GM10847 (cell line): ENCODE measurements around the gene PIEZO2.

Experiments
- POLR2A ChIP-seq: IDR thresholded peaks from 2 replicates; pipeline ENCODE4 v1.6.1; 2011; ENCODE audit not compliant: insufficient read length; ENCODE audit errors: extremely low read depth

PIEZO2 gene

GRCh38 chr18:11004951-11005350 is 144.4 kb downstream of the PIEZO2 start:
- TF ChIP-seq POLR2A, result no peak

- no peak for TF ChIP-seq POLR2A
Observed at GRCh38 chr18:11004294-11004693, 145.1 kb downstream of the PIEZO2 start.

DNA sequence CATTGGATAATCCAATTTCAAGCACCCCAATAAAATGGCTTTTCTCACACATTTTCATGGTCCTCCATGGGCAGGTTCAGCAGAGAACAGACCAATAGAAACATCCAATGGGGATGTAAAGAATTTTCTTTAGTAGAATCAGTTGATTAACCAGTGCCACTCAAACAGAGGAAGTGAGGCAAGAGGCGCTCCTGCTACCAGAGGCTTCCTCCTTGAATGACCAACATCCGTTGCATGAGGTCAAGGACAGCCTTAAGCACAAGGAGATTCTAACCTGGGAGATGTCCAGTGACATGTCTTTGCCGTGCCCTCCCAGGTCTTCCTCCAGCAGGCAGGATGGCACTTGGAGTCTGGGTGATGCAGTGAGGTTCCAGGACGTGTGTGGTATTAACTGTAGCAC is 146.6 kb downstream of the PIEZO2 start:
- TF ChIP-seq POLR2A, result no peak

DNA sequence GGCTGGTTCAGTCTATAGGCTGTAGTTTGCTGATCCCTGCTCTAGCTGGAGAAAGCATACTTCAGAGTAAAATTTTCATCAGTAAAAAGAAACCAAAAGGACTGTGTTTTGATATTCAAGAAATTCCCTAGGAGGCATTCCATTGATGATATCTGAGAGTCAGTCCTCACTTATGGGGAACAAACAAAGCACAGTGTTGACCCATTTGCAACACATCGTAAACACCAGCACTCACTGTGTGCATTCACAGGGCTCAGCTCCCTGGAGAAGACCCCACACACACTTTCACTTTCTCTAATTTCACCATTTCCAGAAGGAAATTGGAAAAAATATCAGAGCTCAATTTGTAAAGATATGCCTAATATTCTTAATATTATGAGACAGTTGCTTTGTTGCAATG is 147.1 kb downstream of the PIEZO2 start:
- TF ChIP-seq POLR2A, result no peak

DNA sequence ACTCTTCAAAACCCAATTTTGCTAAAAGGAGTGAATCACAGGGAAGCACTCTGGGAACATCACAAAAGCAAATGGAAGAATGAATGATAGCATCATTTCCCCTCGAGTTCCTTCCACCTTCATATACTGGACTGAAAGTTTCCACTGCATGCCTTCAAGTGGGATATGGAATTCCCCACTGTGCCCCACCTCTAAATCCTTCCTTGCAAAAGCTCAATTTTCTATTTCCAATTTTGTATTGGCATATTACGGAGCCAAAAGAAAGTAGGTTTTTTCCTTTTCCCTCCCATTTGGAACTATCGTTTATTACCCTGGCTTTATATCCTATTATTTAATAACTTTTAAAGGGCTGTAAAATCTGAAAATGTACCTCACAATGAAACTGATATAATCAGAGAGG is 149.3 kb downstream of the PIEZO2 start:
- no peak for TF ChIP-seq POLR2A

DNA sequence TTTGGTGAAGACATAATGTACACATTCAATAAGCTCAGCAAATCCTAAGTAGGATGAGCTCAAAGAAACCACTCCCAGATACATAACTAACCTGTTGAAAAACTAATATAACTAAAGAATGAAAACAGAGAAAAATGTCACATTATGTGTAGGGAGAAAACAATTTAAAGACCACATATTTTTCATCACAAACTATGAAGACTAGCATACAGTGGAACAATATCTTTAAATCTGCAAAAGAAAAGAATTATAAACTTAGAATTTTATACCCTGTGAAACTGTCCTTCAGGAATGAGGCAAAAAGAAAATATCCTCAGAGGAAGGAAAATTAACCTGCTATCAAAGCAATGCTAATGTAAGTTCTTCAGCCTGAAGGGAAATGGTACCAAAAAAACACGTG is 151.5 kb downstream of the PIEZO2 start:
- TF ChIP-seq POLR2A, result no peak

DNA sequence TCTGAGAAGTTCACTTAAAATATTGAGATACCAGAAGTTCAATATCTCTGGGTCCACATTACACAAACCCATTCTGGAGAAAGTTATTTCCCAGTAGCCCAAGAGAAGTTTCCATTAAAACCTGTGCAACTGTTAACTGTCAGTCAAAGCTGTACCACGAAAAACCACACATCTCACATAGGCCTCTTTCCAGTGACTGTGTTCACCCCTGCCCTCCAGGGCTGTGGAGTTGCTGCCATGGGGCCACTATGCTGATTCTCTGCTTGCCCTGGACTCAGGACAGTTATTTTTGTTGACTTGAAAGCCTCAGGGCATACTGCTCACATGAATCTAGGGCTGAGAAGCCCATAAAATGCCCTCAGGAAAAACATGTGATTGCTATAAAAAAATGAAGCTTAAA is 153.8 kb downstream of the PIEZO2 start:
- TF ChIP-seq POLR2A, result no peak

GRCh38 chr18:10989486-10989885 is 159.9 kb downstream of the PIEZO2 start:
- TF ChIP-seq POLR2A, result no peak

- TF ChIP-seq POLR2A, result no peak
Observed at GRCh38 chr18:10985689-10986088, 163.7 kb downstream of the PIEZO2 start.

DNA sequence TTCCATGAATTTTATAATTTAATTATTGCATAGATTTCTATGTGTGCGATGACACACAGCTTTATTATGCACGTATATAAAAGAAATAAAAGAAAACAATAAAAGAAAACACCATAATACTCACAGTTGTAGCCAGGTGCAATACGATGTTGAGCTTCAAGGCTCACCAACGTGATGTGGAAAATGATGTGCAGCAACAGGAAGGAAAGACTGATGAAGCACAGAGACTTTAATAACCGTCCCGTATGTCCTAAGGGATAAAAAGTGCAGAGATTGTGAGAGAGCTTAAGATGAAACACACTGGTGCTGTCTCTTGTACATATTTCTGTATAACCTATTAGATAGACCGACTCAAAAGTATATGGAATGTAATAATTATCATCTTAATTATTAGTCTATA is 170.0 kb downstream of the PIEZO2 start:
- TF ChIP-seq POLR2A, result no peak

DNA sequence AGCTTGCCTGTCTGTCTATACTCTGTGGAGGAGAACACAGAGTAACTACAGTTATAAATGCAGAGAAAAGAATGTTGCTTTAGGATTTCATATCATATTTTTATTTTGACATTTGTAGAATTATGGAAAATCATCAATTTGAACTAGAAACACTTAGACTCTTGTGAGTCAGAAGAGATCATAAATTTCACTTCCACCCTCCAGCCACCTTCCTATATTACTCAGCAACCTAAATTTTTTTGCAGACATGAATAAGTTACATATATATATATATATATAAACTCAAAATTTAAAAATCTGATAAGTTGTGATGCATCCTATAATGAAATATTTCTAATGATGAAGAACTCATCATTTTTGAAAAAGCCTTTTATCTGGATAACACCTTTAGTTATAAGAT is 172.3 kb downstream of the PIEZO2 start:
- TF ChIP-seq POLR2A, result no peak

- TF ChIP-seq POLR2A, result no peak
Observed at GRCh38 chr18:10973567-10974203, 175.7 kb downstream of the PIEZO2 start.

DNA sequence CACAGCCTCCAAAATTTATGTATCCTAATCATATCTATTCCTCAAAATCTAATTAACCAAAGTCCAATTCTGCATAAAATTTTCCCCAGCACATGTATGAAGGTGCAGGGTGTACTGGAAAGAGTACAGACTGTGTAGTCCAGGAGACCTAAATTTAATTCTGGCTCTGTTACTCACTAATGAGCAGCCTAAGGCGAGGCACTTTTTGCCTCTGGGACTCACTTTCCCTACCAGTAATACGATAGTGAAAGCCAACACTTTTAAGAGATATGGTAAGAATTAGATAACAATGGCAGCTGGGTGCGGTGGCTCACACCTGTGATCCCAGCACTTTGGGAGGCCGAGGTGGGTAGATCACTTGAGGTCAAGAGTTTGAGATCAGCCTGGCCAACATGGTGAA is 177.7 kb downstream of the PIEZO2 start:
- no peak for TF ChIP-seq POLR2A

- TF ChIP-seq POLR2A, result no peak
Observed at GRCh38 chr18:10965119-10965518, 184.2 kb downstream of the PIEZO2 start.

DNA sequence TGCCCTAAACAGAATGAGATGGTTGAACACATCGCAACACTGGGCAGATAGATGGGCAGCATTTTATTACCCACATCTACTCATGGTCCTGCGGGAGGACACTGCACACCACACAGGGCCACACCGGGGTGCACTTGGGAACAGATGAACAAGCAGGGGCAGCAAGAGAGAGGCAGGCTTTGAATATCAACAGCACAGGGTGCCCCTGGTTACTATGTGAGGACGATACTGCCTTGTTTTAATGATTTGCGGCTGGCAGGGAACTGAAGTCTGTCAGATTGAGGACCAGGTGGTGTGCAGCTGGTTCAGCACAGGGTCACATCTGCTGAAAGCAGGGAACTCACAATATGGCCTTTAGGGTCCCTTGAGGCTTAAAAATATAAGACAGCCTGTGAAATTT is 195.7 kb downstream of the PIEZO2 start:
- no peak for TF ChIP-seq POLR2A

DNA sequence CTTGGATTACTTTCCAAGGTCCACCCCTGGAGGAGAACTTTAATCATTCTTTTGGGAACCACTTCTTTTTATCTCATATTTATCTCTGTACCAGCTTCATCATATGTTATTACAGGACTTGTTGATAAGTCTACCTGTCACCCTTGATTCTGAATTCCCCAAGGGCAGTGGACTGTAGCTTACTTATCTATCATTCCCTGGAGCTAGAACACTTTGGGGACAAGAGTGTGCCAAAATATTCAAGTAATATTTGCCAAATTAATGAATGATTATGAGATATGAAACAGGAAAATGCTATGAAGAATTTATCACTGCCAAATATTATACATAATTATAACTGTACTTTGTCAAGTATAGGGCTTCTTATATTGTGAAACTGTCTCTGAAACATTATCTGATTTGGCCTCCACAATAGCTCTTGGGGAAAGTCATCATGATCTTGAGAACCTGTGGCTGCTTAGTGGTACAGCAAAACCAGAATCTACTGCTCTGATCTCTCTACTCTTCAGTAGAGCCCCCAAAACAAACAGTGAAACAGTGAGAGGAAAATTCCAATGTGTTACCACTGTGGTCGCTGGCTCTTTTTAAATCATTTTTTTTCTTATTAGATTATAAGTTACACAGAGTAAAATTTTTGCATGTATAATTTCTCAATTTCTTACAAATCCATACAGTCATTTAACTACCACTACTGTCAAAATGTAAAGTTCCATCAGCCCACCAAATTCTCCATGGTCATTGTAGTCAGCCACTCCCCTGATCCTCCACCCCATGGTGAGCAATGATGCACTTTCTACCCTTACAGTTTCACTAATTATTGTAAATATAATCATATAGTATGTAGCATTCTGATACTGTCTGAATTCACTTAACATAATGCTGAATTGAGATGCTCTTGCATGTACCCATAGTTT is 197.5 kb downstream of the PIEZO2 start:
- no peak for TF ChIP-seq POLR2A

GRCh38 chr18:10950876-10951630 is 198.3 kb downstream of the PIEZO2 start:
- TF ChIP-seq POLR2A, result no peak
